HG03135 (cell line): ENCODE data around the gene CNTN4.
"Not testable (repeated sequence)": the region's sequence is repeated elsewhere in the genome, so short reads cannot be mapped to it uniquely, and the experiment has no call there.

Experiments used
- ATAC-seq: cut with Tn5 transposase; IDR thresholded peaks from one replicate; pipeline ENCODE4 v1.9.1; 2021; ENCODE audit warnings: mild to moderate bottlenecking, moderate library complexity; ENCODE audit not compliant: unreplicated experiment

CNTN4 gene

GRCh38 chr3:2940062-2940461 is 841.4 kb downstream of the CNTN4 start:
- no peak for ATAC-seq

GRCh38 chr3:2944628-2945027 is 846.0 kb downstream of the CNTN4 start:
- ATAC-seq, result peak; percentile 93

- no peak for ATAC-seq
These were observed 846.5 kb downstream of the CNTN4 start for GRCh38 chr3:2945121-2945520.

- ATAC-seq, result no peak
These were observed 848.9 kb downstream of the CNTN4 start for GRCh38 chr3:2947536-2947935.

GRCh38 chr3:2948882-2949281 is 850.2 kb downstream of the CNTN4 start:
- ATAC-seq, result no peak

- ATAC-seq, result no peak
These were observed 851.5 kb downstream of the CNTN4 start for GRCh38 chr3:2950159-2950558.

- no peak for ATAC-seq
These were observed 858.4 kb downstream of the CNTN4 start for GRCh38 chr3:2957115-2957514.

- ATAC-seq, result no peak
These were observed 859.9 kb downstream of the CNTN4 start for GRCh38 chr3:2958551-2958950.

- ATAC-seq, result no peak
These were observed 862.9 kb downstream of the CNTN4 start for GRCh38 chr3:2961576-2961975.

- no peak for ATAC-seq
These were observed 869.2 kb downstream of the CNTN4 start for GRCh38 chr3:2967871-2968270.

- ATAC-seq, result no peak
These were observed 869.8 kb downstream of the CNTN4 start for GRCh38 chr3:2968475-2968874.

- no peak for ATAC-seq
These were observed 877.5 kb downstream of the CNTN4 start for GRCh38 chr3:2976212-2976611.

GRCh38 chr3:2976796-2977195 is 878.1 kb downstream of the CNTN4 start:
- no peak for ATAC-seq

GRCh38 chr3:2978977-2979732 is 880.5 kb downstream of the CNTN4 start:
- no peak for ATAC-seq

GRCh38 chr3:2984005-2984830 is 885.6 kb downstream of the CNTN4 start:
- ATAC-seq, result no peak

GRCh38 chr3:2984831-2985220 is 886.2 kb downstream of the CNTN4 start:
- no peak for ATAC-seq

- ATAC-seq, result no peak
These were observed 886.8 kb downstream of the CNTN4 start for GRCh38 chr3:2985479-2985878.

GRCh38 chr3:2992534-2992933 is 893.9 kb downstream of the CNTN4 start:
- no peak for ATAC-seq

GRCh38 chr3:2993130-2993529 is 894.5 kb downstream of the CNTN4 start:
- ATAC-seq, result not testable (repeated sequence)

GRCh38 chr3:2993736-2994135 is 895.1 kb downstream of the CNTN4 start:
- ATAC-seq, result no peak

- no peak for ATAC-seq
These were observed 896.5 kb downstream of the CNTN4 start for GRCh38 chr3:2995195-2995594.

- no peak for ATAC-seq
These were observed 906.6 kb downstream of the CNTN4 start for GRCh38 chr3:3005146-3005744.
